ENCODE data around the gene COX7A2.

- TF ChIP-seq POLR2A (IDR thresholded peaks at IDR 0.05) = no peak
- TF ChIP-seq CTCF (IDR thresholded peaks at IDR 0.05) = no peak
Observed at GRCh38 chr6:75268121-75268987, 24.8 kb upstream of the COX7A2 start.
